PFSK-1 (cell line): ENCODE data around the gene CELF4.

Experiments used
- POLR2AphosphoS5 ChIP-seq: IDR thresholded peaks from 2 replicates; pipeline ENCODE4 v1.6.1; 2012; ENCODE audit warnings: low read depth, mild to moderate bottlenecking, control low read depth, low read length, moderate library complexity
- SIN3A ChIP-seq: IDR thresholded peaks from 2 replicates; pipeline ENCODE4 v1.6.1; 2012; ENCODE audit warnings: mild to moderate bottlenecking, low read length, moderate library complexity, borderline replicate concordance; ENCODE audit not compliant: insufficient read depth

- TF ChIP-seq SIN3A (no peak), POLR2AphosphoS5 (no peak)
Observed at GRCh38 chr18:37298816-37299215, 266.8 kb downstream of the CELF4 start.
